ENCODE data around the gene ADGRE2. TPM values are rescaled to one million over a fixed set of nuclear protein-coding genes. Genes with fewer than 3 reads are reported as not detected.
"Not testable (repeated sequence)": the region's sequence is repeated elsewhere in the genome, so short reads cannot be mapped to it uniquely, and the experiment has no call there.

Gene ADGRE2
- total and polyA plus RNA-seq, 2 donors (not counting 3 experiments of a cell fraction or from before 2014, with no cell fraction given): not detected

DNA sequence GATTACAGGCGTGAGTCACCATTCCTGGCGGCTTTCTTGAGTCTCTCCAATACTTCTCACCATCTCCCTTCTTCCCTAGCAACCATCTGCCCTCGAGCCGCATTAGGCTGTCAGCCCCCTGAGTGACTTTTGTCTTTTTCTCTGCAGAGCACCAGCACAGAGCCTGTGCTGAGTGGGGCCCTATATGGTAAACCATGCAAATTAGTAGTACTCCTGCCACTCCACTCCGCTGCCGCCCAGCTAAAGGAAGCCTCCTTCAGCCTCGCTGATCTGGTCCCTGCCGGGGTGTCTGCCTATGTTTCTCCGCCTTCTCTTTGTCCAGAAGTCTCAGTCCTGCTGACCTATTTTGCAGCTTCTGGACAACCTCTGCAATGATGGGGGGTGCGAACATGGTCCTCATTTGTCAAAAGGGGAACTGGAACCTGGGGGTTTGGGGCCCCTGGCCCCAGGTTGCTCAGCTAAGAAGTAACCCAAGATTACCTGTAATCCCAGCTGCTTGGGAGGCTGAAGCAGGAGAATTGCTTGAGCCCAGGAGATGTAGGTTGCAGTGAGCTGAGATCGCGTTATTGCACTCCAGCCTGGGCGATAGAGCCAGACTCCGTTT is 2.4 kb upstream of the ADGRE2 start:
- BruUV-seq (replicated peaks); H3K27ac ChIP-seq (ENCODE audit: insufficient read depth, low read depth, low read length); H3K4me1 ChIP-seq (ENCODE audit: control insufficient read depth, extremely low read depth, insufficient read depth, low read length); H3K9me3 ChIP-seq (replicated peaks; ENCODE audit: control insufficient read depth, insufficient read depth, low read length); H3K4me2 ChIP-seq (ENCODE audit: insufficient read depth, low read length); H3K9ac ChIP-seq (replicated peaks; ENCODE audit: extremely low read depth, insufficient read depth, low read length); dilution Hi-C loops (cut with MboI; ENCODE audit: extremely low pct_ligation_motif_present, low sequenced_read_pairs); H3K79me2 ChIP-seq (ENCODE audit: control insufficient read depth, insufficient read depth, low read length); H4K20me1 ChIP-seq (replicated peaks; ENCODE audit: control insufficient read depth, extremely low read depth, insufficient read depth, low read length); H2AFZ ChIP-seq (ENCODE audit: low read depth, low read length); H3K4me3 ChIP-seq (replicated peaks in 1 of 3; ENCODE audit: insufficient read depth in 1 of 3, low read depth in 1 of 3, low read length in 3 of 3); H3K27me3 ChIP-seq (ENCODE audit: control insufficient read depth in 2 of 2, insufficient read depth in 2 of 2, low read length in 2 of 2); POLR2A ChIA-PET; H3K36me3 ChIP-seq (ENCODE audit: control insufficient read depth in 2 of 2, extremely low read depth in 1 of 2, insufficient read depth in 2 of 2, low read length in 2 of 2); FAIRE-seq; intact Hi-C loops (cut with micrococcal nuclease); DNase-seq (ENCODE audit: low read depth, low spot score); H3K9me1 ChIP-seq (replicated peaks; ENCODE audit: control insufficient read depth, extremely low read depth, insufficient read depth, low read length): not testable (repeated sequence)
- CTCF ChIA-PET: interaction anchor here (0.7 kb wide), 1 partner anchor 406 kb away, joined by 3 read pairs; no protein-coding TSS in a partner anchor

DNA sequence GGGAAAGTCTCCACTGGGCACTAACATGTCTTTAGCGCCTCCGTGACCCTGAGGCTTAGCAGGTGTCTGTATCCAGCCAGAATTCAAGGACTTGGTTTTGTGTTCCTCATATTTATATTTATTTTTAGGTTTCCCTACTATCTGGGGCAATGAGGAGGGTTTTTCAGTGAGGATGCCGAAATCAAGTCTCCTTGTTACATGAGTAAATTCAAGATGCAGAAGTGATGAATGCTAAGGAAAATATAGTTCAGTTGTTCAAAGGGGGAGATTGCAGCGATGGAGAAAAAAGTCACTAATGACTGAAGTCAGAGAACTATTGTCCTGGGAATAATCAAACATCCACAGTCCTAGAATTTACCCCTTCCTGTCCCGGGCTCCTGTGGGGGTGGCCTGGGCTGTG is 791 bp upstream of the ADGRE2 start:
- Histone ChIP-seq H3K4me3 (replicated peaks in 1 of 3; ENCODE audit: insufficient read depth in 1 of 3, low read depth in 1 of 3, low read length in 3 of 3) (no peak overlapping the region), H3K4me1 (ENCODE audit: control insufficient read depth, extremely low read depth, insufficient read depth, low read length) (no peaks in the 10 kb centered on the region), H3K27me3 (ENCODE audit: control insufficient read depth in 2 of 2, insufficient read depth in 2 of 2, low read length in 2 of 2) (no peaks in the 10 kb centered on the region), H3K9me3 (replicated peaks; ENCODE audit: control insufficient read depth, insufficient read depth, low read length) (no peaks in the 10 kb centered on the region), H3K9ac (replicated peaks; ENCODE audit: extremely low read depth, insufficient read depth, low read length) (no peak overlapping the region), H3K4me2 (ENCODE audit: insufficient read depth, low read length) (no peak overlapping the region), H3K9me1 (replicated peaks; ENCODE audit: control insufficient read depth, extremely low read depth, insufficient read depth, low read length) (no peaks in the 10 kb centered on the region), H4K20me1 (replicated peaks; ENCODE audit: control insufficient read depth, extremely low read depth, insufficient read depth, low read length) (no peaks in the 10 kb centered on the region), H2AFZ (ENCODE audit: low read depth, low read length) (no peak overlapping the region), H3K27ac (ENCODE audit: insufficient read depth, low read depth, low read length) (no peak overlapping the region), H3K79me2 (ENCODE audit: control insufficient read depth, insufficient read depth, low read length) (no peaks in the 10 kb centered on the region), H3K36me3 (ENCODE audit: control insufficient read depth in 2 of 2, extremely low read depth in 1 of 2, insufficient read depth in 2 of 2, low read length in 2 of 2) (no peaks in the 10 kb centered on the region)
- DNase-seq (ENCODE audit: low read depth, low spot score) (no peak), FAIRE-seq (no peak)
- no TSS peak for BruUV-seq (replicated peaks)
- TF ChIP-seq POLR2A (IDR thresholded peaks at IDR 0.05; ENCODE audit: low read depth, low read length) (no peak), MYC (IDR thresholded peaks at IDR 0.05; ENCODE audit: low read depth, low read length) (no peak), JUN (IDR thresholded peaks at IDR 0.05; ENCODE audit: borderline replicate concordance, insufficient read depth, insufficient read length, low read depth) (no peak)
- TF ChIP-seq, protein P1, sequence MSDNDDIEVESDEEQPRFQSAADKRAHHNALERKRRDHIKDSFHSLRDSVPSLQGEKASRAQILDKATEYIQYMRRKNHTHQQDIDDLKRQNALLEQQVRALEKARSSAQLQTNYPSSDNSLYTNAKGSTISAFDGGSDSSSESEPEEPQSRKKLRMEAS (IDR thresholded peaks at IDR 0.05; ENCODE audit: insufficient read depth, insufficient read length): no peak
- intact Hi-C loops (cut with micrococcal nuclease) (no loop called here), dilution Hi-C loops (cut with MboI; ENCODE audit: extremely low pct_ligation_motif_present, low sequenced_read_pairs) (no loop called here)
- ChIA-PET CTCF (interaction anchor here (1.0 kb wide), 1 partner anchor 52 kb away, joined by 3 read pairs; no protein-coding TSS in a partner anchor), POLR2A (no interaction called here)

DNA sequence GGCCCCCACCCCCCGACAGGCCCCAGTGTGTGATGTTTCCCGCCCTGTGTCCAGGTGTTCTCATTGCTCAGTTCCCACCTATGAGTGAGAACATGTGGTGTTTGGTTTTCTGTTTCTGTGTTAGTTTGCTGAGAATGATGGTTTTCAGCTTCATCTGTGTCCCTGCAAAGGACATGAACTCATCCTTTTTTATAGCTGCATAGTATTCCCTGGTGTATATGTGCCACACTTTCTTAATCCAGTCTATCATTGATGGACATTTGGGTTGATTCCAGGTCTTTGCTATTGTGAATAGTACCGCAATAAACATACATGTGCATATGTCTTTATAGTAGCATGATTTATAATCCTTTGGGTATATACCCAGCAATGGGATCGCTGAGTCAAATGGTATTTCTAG is 715 bp downstream of the ADGRE2 start:
- intact Hi-C loops (cut with micrococcal nuclease); H3K9me1 ChIP-seq (replicated peaks; ENCODE audit: control insufficient read depth, extremely low read depth, insufficient read depth, low read length); DNase-seq (ENCODE audit: low read depth, low spot score); H3K4me1 ChIP-seq (ENCODE audit: control insufficient read depth, extremely low read depth, insufficient read depth, low read length); H3K27ac ChIP-seq (ENCODE audit: insufficient read depth, low read depth, low read length); CTCF ChIA-PET; POLR2A ChIA-PET; H3K9ac ChIP-seq (replicated peaks; ENCODE audit: extremely low read depth, insufficient read depth, low read length); BruUV-seq (replicated peaks); H3K79me2 ChIP-seq (ENCODE audit: control insufficient read depth, insufficient read depth, low read length); dilution Hi-C loops (cut with MboI; ENCODE audit: extremely low pct_ligation_motif_present, low sequenced_read_pairs); H3K4me2 ChIP-seq (ENCODE audit: insufficient read depth, low read length); FAIRE-seq; H3K4me3 ChIP-seq (replicated peaks in 1 of 3; ENCODE audit: insufficient read depth in 1 of 3, low read depth in 1 of 3, low read length in 3 of 3); H3K36me3 ChIP-seq (ENCODE audit: control insufficient read depth in 2 of 2, extremely low read depth in 1 of 2, insufficient read depth in 2 of 2, low read length in 2 of 2); H3K27me3 ChIP-seq (ENCODE audit: control insufficient read depth in 2 of 2, insufficient read depth in 2 of 2, low read length in 2 of 2); H4K20me1 ChIP-seq (replicated peaks; ENCODE audit: control insufficient read depth, extremely low read depth, insufficient read depth, low read length); H3K9me3 ChIP-seq (replicated peaks; ENCODE audit: control insufficient read depth, insufficient read depth, low read length); H2AFZ ChIP-seq (ENCODE audit: low read depth, low read length): not testable (repeated sequence)

Measured in endothelial cell of umbilical vein (primary cell).